Right atrium auricular region (tissue), 2 donors: ENCODE measurements around the gene THSD7A. TPM values are rescaled to one million over a fixed set of nuclear protein-coding genes. Genes with fewer than 3 reads are reported as not detected.

Source experiments
- DNase-seq: peaks from one replicate; pipeline ENCODE4 v3.0.0-alpha.2; 2019; ENCODE audit warnings: low spot score
- H3K27ac ChIP-seq, 2 donors: fragments of 200-600 bp; sonication (generic); 1 replicate in 1 of 2; 2 replicates in 1 of 2; pipeline ENCODE4 v1.5.1; 2016 to 2019
- H3K27me3 ChIP-seq, 2 donors: fragments of 200-600 bp; sonication (generic); one replicate each; pipeline versions ENCODE4 v1.5.1 to v1.6.0; 2017 to 2019
- H3K36me3 ChIP-seq: fragments of 200-600 bp; sonication (generic); one replicate; pipeline ENCODE4 v1.5.1; 2016
- H3K4me1 ChIP-seq, 2 donors: fragments of 200-600 bp; sonication (generic); one replicate each; pipeline versions ENCODE4 v1.5.1 to v1.6.0; 2017 to 2019
- H3K4me3 ChIP-seq, 2 donors: fragments of 200-600 bp; sonication (generic); 1 replicate in 1 of 2; 2 replicates in 1 of 2; pipeline ENCODE4 v1.5.1; 2017 to 2019; ENCODE audit warnings: mild to moderate bottlenecking in 1 of 2, moderate library complexity in 1 of 2
- H3K9me3 ChIP-seq, 2 donors: fragments of 200-600 bp; sonication (generic); one replicate each; pipeline ENCODE4 v1.5.1; 2019
- total RNA-seq, 2 donors: library from RNA; depleted of rRNA; stranded (reverse); fragments of >200 nt; gene quantifications; one replicate each; pipeline ENCODE4 v1.1.0, GENCODE V29; 2016
- TF ChIP-seq, protein P1 (sequence below), 2 donors: fragments of 200-600 bp; sonication (generic); IDR thresholded peaks; one replicate each; pipeline ENCODE4 v1.5.1; 2019; ENCODE audit warnings: antibody characterized with exemption in 2 of 2

The THSD7A gene
- total RNA-seq, 2 donors from 2014 or later, result 0.85 to 2.9 TPM

DNA sequence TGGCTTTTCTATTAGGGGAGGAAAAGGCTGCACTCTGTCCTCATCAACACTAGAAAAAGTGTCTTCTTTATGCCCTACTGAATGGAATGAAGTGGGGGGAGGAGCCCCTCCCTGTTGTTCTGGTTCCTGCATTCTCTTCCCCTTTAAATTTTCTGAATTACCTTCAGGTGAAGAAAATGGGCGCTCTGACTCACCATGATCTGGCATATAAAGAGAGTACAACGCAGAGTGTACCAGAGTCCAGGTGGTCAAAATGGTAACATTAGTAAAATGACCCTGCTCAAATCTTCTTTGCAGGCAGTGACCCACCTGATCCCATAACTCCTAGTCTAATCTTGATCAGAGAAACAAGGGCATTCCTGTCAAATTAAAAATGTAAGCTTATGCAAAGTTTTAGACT, 80.7 kb downstream of the THSD7A start:
- TF ChIP-seq, protein P1, sequence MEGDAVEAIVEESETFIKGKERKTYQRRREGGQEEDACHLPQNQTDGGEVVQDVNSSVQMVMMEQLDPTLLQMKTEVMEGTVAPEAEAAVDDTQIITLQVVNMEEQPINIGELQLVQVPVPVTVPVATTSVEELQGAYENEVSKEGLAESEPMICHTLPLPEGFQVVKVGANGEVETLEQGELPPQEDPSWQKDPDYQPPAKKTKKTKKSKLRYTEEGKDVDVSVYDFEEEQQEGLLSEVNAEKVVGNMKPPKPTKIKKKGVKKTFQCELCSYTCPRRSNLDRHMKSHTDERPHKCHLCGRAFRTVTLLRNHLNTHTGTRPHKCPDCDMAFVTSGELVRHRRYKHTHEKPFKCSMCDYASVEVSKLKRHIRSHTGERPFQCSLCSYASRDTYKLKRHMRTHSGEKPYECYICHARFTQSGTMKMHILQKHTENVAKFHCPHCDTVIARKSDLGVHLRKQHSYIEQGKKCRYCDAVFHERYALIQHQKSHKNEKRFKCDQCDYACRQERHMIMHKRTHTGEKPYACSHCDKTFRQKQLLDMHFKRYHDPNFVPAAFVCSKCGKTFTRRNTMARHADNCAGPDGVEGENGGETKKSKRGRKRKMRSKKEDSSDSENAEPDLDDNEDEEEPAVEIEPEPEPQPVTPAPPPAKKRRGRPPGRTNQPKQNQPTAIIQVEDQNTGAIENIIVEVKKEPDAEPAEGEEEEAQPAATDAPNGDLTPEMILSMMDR (IDR thresholded peaks at IDR 0.05), result no peak
- H3K36me3 ChIP-seq, result no peaks in the 10 kb centered on the region
- no peaks in the 10 kb centered on the region for H3K27me3 ChIP-seq
- H3K27ac ChIP-seq, result no peak overlapping the region
- no peaks in the 10 kb centered on the region for H3K4me1 ChIP-seq
- DNase-seq, result no peak
- no peaks in the 10 kb centered on the region for H3K9me3 ChIP-seq
- H3K4me3 ChIP-seq, result no peak overlapping the region

- Histone ChIP-seq H3K27ac (no peak overlapping the region), H3K9me3 (no peaks in the 10 kb centered on the region), H3K4me1 (no peaks in the 10 kb centered on the region), H3K27me3 (no peaks in the 10 kb centered on the region), H3K36me3 (no peaks in the 10 kb centered on the region), H3K4me3 (no peak overlapping the region)
- TF ChIP-seq, protein P1 (IDR thresholded peaks at IDR 0.05), result no peak
- DNase-seq, result no peak
Observed at GRCh38 chr7:11750191-11750590, 81.8 kb downstream of the THSD7A start.

DNA sequence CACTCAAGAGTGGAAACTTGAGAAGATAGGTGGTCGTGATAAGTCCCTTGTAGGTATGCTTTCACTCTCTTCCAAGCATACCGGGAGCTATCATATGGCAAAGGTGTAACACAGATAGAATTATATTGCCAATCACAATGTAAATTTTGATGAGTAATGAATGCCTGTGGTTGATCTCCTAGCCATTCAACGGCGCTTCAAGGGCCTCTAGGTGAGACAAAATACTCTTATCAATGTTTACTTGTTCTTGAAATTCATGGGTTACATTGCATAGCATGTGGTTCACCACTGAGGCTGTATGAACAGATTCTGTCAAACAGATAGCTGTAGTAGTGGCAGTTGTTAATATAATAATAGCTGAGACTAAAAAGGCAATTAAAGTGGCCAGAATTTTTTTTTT, 82.4 kb downstream of the THSD7A start:
- H3K9me3 ChIP-seq, result no peaks in the 10 kb centered on the region
- no peaks in the 10 kb centered on the region for H3K27me3 ChIP-seq
- TF ChIP-seq, protein P1 (IDR thresholded peaks at IDR 0.05), result no peak
- H3K27ac ChIP-seq, result no peak overlapping the region
- no peak overlapping the region for H3K4me3 ChIP-seq
- no peaks in the 10 kb centered on the region for H3K36me3 ChIP-seq
- no peaks in the 10 kb centered on the region for H3K4me1 ChIP-seq
- DNase-seq, result no peak

GRCh38 chr7:11748884-11749283, 83.1 kb downstream of the THSD7A start:
- DNase-seq, result no peak

DNA sequence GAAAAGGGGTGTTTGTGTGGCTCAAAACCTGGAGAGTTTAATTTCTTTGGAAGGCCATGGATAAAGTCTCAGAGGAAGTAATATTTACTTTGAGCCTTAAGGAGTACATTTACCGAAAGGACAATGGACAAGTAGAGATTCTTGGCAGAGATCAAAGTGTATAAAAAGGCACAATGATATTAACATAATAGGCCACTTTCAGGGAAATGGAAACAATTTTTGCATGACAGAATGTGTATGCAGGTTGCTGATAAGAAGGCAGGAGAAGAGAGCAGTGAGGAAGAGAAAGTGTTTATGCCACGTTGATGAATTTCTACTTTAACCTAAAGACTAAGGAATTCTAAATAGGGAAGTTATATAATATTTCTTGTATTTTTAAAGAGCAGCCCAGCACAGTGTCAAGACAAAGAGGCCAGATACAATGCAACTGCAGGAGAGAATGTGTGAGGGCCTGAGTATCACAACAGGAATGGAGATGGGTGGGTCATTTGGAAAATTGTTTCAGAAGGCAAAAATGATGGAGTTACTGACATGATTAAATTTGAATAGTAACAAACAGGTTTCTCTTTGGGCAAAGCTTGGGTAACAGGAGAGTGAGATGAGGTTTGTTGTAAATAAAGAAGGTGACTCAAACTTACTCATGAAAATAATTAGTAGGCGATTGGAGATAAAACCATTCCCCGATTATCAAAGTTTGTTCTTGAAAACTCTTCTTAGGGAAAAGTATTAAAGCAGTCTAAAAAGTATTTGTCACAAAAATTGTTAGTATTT, 84.1 kb downstream of the THSD7A start:
- Histone ChIP-seq H3K4me1 (no peaks in the 10 kb centered on the region), H3K27ac (no peak overlapping the region), H3K36me3 (no peaks in the 10 kb centered on the region), H3K4me3 (no peak overlapping the region), H3K9me3 (no peaks in the 10 kb centered on the region), H3K27me3 (no peaks in the 10 kb centered on the region)
- DNase-seq, result no peak
- TF ChIP-seq, protein P1 (IDR thresholded peaks at IDR 0.05), result no peak

More at GRCh38 chr7:11748884-11749283, 83.1 kb downstream of the THSD7A start:
- Histone ChIP-seq H3K36me3 (no peaks in the 10 kb centered on the region), H3K27me3 (no peaks in the 10 kb centered on the region), H3K27ac (no peak overlapping the region), H3K4me1 (no peaks in the 10 kb centered on the region), H3K4me3 (no peak overlapping the region), H3K9me3 (no peaks in the 10 kb centered on the region)
- TF ChIP-seq, protein P1 (IDR thresholded peaks at IDR 0.05), result no peak

DNA sequence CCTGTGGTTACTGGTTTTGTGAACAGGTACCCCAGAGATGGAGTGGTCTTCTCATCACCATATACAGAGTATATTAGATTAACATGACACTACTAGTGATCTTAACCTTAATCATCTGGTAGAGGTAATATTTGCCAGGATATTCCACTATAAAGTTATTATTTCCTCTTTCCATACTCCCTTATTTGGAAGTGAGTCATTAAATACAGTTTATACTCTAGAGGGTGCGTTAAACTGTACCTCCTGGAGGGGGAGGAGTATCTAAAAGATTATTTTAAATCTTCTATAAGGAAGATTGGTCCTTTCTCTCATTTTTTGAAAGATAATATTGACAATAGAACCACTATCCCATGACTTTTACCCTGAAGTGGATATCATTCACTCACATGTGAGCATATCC, 85.4 kb downstream of the THSD7A start:
- Histone ChIP-seq H3K27ac (no peak overlapping the region), H3K4me1 (no peaks in the 10 kb centered on the region), H3K27me3 (no peaks in the 10 kb centered on the region), H3K4me3 (no peak overlapping the region), H3K36me3 (no peaks in the 10 kb centered on the region), H3K9me3 (no peaks in the 10 kb centered on the region)
- TF ChIP-seq, protein P1 (IDR thresholded peaks at IDR 0.05), result no peak
- no peak for DNase-seq
